GM23338 (cell line): ENCODE data around the gene EFCAB8. TPM values are rescaled to one million over a fixed set of nuclear protein-coding genes. Genes with fewer than 3 reads are reported as not detected.

Source experiments
- ATAC-seq: fragments of 200-7000 bp; cut with Tn5 transposase; 3 replicates; pipeline ENCODE4 v1.9.1; 2020
- DNase-seq: peaks from one replicate; pipeline ENCODE4 v3.0.0-alpha.2; 2015; ENCODE audit warnings: low spot score
- H2AFZ ChIP-seq: fragments of 200-600 bp; sonication (generic); 2 replicates; pipeline ENCODE4 v1.8.0; 2016; ENCODE audit warnings: antibody characterized with exemption, mild to moderate bottlenecking, moderate library complexity
- H3F3A ChIP-seq: fragments of 200-600 bp; sonication (generic); replicated peaks from 2 replicates; pipeline ENCODE4 v1.8.0; 2017; ENCODE audit warnings: antibody characterized with exemption, mixed run types, low read depth
- H3K27ac ChIP-seq: fragments of 200-600 bp; sonication (generic); 2 replicates; pipeline ENCODE4 v1.6.1; 2016; ENCODE audit warnings: low read depth
- H3K27me3 ChIP-seq: fragments of 200-600 bp; sonication (generic); 2 replicates; pipeline ENCODE4 v1.8.0; 2016; ENCODE audit warnings: mild to moderate bottlenecking, mixed run types, moderate library complexity; ENCODE audit not compliant: insufficient read depth
- H3K36me3 ChIP-seq: fragments of 200-600 bp; sonication (generic); 2 replicates; pipeline ENCODE4 v1.8.0; 2016; ENCODE audit warnings: mild to moderate bottlenecking; ENCODE audit not compliant: insufficient read depth
- H3K4me1 ChIP-seq: fragments of 200-600 bp; sonication (generic); 2 replicates; pipeline ENCODE4 v1.8.0; 2016; ENCODE audit warnings: mild to moderate bottlenecking, moderate library complexity; ENCODE audit not compliant: insufficient read depth
- H3K4me2 ChIP-seq: fragments of 200-600 bp; sonication (generic); 2 replicates; pipeline ENCODE4 v1.7.1; 2017; ENCODE audit warnings: mixed run types
- H3K4me3 ChIP-seq: fragments of 200-600 bp; sonication (generic); 2 replicates; pipeline ENCODE4 v1.6.1; 2016; ENCODE audit warnings: mixed run types
- H3K79me2 ChIP-seq: fragments of 200-600 bp; sonication (generic); replicated peaks from 2 replicates; pipeline ENCODE4 v1.8.0; 2017; ENCODE audit warnings: mild to moderate bottlenecking; ENCODE audit not compliant: insufficient read depth
- H3K9me2 ChIP-seq: fragments of 200-600 bp; sonication (generic); 2 replicates; pipeline ENCODE4 v1.8.0; 2017; ENCODE audit not compliant: insufficient read depth
- H4K20me1 ChIP-seq: fragments of 200-600 bp; sonication (generic); replicated peaks from 2 replicates; pipeline ENCODE4 v1.8.0; 2017; ENCODE audit warnings: mild to moderate bottlenecking; ENCODE audit not compliant: insufficient read depth
- H3K27ac Mint-ChIP-seq: 2 replicates; pipeline ENCODE4 v1.8.0; 2020; ENCODE audit warnings: inconsistent platforms, mild to moderate bottlenecking, moderate library complexity, mixed read lengths
- H3K27me3 Mint-ChIP-seq: 3 replicates; pipeline ENCODE4 v1.8.0; 2022; ENCODE audit warnings: low read depth, mild to moderate bottlenecking, moderate library complexity, mixed read lengths, inconsistent platforms; ENCODE audit not compliant: insufficient read depth, poor library complexity
- H3K36me3 Mint-ChIP-seq: 3 replicates; pipeline ENCODE4 v1.8.0; 2021; ENCODE audit warnings: low read depth, mild to moderate bottlenecking, inconsistent platforms, moderate library complexity, mixed read lengths
- H3K4me1 Mint-ChIP-seq: 3 replicates; pipeline ENCODE4 v1.8.0; 2020; ENCODE audit warnings: mild to moderate bottlenecking, inconsistent platforms, mixed read lengths
- H3K4me3 Mint-ChIP-seq: 3 replicates; pipeline ENCODE4 v1.8.0; 2021; ENCODE audit warnings: moderate library complexity, mild to moderate bottlenecking, inconsistent platforms, mixed read lengths
- H3K9me3 Mint-ChIP-seq: 3 replicates; pipeline ENCODE4 v1.8.0; 2020; ENCODE audit warnings: moderate library complexity, mild to moderate bottlenecking, inconsistent platforms, mixed read lengths
- CREB1 ChIP-seq: fragments of 250-450 bp; sonication (Bioruptor Pico); IDR thresholded peaks from 2 replicates; pipeline ENCODE4 v1.5.0; 2020; ENCODE audit warnings: low read depth, mild to moderate bottlenecking, moderate library complexity
- EZH2 ChIP-seq: fragments of 200-600 bp; sonication (generic); IDR thresholded peaks from one replicate; pipeline ENCODE4 v1.8.0; 2017; ENCODE audit warnings: antibody characterized with exemption, mild to moderate bottlenecking, low read depth; ENCODE audit not compliant: unreplicated experiment
- EZH2phosphoT487 ChIP-seq: fragments of 200-600 bp; sonication (generic); IDR thresholded peaks from one replicate; pipeline ENCODE4 v1.8.1; 2018; ENCODE audit warnings: antibody characterized with exemption; ENCODE audit not compliant: unreplicated experiment
- JUNB ChIP-seq: IDR thresholded peaks from one replicate; pipeline ENCODE4 v1.6.1; 2016; ENCODE audit warnings: antibody characterized with exemption; ENCODE audit not compliant: unreplicated experiment
- NANOG ChIP-seq: IDR thresholded peaks from 2 replicates; pipeline ENCODE4 v1.6.1; 2016; ENCODE audit warnings: antibody characterized with exemption, borderline replicate concordance
- POLR2AphosphoS5 ChIP-seq: IDR thresholded peaks from 2 replicates; pipeline ENCODE4 v1.6.1; 2016; ENCODE audit warnings: antibody characterized with exemption, low read depth
- polyA plus RNA-seq: library from polyadenylated mRNA; unstranded; fragments of >200 nt; fragmentation: Nextera tagmentation; extraction: Ambion mirVana; gene quantifications from 2 replicates; pipeline ENCODE4 v1.2.1, GENCODE V29; 2016
- total RNA-seq: library from RNA; depleted of rRNA; stranded (reverse); fragments of >200 nt; shearing (Covaris generic); gene quantifications from 2 replicates; pipeline ENCODE4 v1.2.3, GENCODE V29; 2014
- TF ChIP-seq, protein P1 (sequence below): IDR thresholded peaks from one replicate; pipeline ENCODE4 v1.6.1; 2018; ENCODE audit warnings: antibody characterized with exemption; ENCODE audit not compliant: unreplicated experiment
- TF ChIP-seq, protein P2 (sequence below), 2 experiments: fragments of 200-600 bp in 1 of 2; sonication (generic) in 1 of 2; conservative IDR thresholded peaks; 2 replicates each; pipeline versions ENCODE4 v1.5.1 to v1.6.1; 2016 to 2017; ENCODE audit warnings: antibody characterized with exemption in 2 of 2, low read depth in 2 of 2, mild to moderate bottlenecking in 2 of 2, moderate library complexity in 1 of 2
- TF ChIP-seq, protein P3 (sequence below): IDR thresholded peaks from 2 replicates; pipeline ENCODE4 v1.6.1; 2016; ENCODE audit warnings: antibody characterized with exemption

The EFCAB8 gene
- total and polyA plus RNA-seq, 2 experiments from 2014 or later: 0.35 TPM; not detected in 1

GRCh38 chr20:32957459-32957858 is 98.7 kb downstream of the EFCAB8 start (continued):
- TF ChIP-seq, protein P1, sequence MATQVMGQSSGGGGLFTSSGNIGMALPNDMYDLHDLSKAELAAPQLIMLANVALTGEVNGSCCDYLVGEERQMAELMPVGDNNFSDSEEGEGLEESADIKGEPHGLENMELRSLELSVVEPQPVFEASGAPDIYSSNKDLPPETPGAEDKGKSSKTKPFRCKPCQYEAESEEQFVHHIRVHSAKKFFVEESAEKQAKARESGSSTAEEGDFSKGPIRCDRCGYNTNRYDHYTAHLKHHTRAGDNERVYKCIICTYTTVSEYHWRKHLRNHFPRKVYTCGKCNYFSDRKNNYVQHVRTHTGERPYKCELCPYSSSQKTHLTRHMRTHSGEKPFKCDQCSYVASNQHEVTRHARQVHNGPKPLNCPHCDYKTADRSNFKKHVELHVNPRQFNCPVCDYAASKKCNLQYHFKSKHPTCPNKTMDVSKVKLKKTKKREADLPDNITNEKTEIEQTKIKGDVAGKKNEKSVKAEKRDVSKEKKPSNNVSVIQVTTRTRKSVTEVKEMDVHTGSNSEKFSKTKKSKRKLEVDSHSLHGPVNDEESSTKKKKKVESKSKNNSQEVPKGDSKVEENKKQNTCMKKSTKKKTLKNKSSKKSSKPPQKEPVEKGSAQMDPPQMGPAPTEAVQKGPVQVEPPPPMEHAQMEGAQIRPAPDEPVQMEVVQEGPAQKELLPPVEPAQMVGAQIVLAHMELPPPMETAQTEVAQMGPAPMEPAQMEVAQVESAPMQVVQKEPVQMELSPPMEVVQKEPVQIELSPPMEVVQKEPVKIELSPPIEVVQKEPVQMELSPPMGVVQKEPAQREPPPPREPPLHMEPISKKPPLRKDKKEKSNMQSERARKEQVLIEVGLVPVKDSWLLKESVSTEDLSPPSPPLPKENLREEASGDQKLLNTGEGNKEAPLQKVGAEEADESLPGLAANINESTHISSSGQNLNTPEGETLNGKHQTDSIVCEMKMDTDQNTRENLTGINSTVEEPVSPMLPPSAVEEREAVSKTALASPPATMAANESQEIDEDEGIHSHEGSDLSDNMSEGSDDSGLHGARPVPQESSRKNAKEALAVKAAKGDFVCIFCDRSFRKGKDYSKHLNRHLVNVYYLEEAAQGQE: no peak
- TF ChIP-seq POLR2AphosphoS5: no peak
- TF ChIP-seq EZH2: no peak
- no peak for TF ChIP-seq CREB1 (CRISPR knock-in tag)
- TF ChIP-seq EZH2phosphoT487: no peak
- TF ChIP-seq, protein P2, sequence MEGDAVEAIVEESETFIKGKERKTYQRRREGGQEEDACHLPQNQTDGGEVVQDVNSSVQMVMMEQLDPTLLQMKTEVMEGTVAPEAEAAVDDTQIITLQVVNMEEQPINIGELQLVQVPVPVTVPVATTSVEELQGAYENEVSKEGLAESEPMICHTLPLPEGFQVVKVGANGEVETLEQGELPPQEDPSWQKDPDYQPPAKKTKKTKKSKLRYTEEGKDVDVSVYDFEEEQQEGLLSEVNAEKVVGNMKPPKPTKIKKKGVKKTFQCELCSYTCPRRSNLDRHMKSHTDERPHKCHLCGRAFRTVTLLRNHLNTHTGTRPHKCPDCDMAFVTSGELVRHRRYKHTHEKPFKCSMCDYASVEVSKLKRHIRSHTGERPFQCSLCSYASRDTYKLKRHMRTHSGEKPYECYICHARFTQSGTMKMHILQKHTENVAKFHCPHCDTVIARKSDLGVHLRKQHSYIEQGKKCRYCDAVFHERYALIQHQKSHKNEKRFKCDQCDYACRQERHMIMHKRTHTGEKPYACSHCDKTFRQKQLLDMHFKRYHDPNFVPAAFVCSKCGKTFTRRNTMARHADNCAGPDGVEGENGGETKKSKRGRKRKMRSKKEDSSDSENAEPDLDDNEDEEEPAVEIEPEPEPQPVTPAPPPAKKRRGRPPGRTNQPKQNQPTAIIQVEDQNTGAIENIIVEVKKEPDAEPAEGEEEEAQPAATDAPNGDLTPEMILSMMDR (conservative IDR thresholded peaks at IDR 0.05; ENCODE audit: low read depth in 2 of 2): no peak
- TF ChIP-seq JUNB: no peak
- TF ChIP-seq NANOG: no peak

DNA sequence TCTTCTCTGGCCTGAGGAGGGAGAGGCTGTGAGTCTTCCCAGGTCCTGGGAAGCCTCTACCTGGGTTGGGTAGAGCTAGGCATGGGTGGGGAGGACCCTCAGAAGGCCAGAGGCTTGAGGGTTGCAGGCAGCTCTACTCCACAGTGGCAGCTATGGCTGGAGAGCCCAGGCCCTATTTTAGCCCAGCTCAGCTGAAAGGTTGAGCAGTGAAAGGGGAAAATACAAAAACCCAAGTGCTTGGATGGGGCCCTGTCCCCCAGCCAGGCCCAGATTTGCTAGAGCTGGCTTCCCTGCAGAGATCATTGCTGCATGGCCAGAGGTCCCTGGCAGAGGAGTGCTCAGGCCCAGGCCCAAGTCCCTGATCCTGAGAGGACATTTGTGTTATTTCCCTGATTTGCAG is 99.9 kb downstream of the EFCAB8 start:
- no peak for ATAC-seq
- 0 out of 2 replicates have a peak, but pooled peaks cover 2% of the 10 kb centered on the region for H3K27me3 ChIP-seq
- peaks cover 25% of the 10 kb centered on the region for H3K9me3 Mint-ChIP-seq
- H3K4me1 Mint-ChIP-seq: 0 out of 3 replicates have a peak, but pooled peaks cover 5% of the 10 kb centered on the region
- no peak overlapping the region for H3K4me3 ChIP-seq
- no peak overlapping the region for H3K4me3 Mint-ChIP-seq
- H3K36me3 ChIP-seq: 0 out of 2 replicates have a peak, but pooled peaks cover 4% of the 10 kb centered on the region
- H3K27ac ChIP-seq: no peak overlapping the region
- H3F3A ChIP-seq: no peaks in the 10 kb centered on the region
- no peaks in the 10 kb centered on the region for H3K4me1 ChIP-seq
- H3K79me2 ChIP-seq: no peaks in the 10 kb centered on the region
- DNase-seq: no peak
- no peak for TF ChIP-seq NANOG
- TF ChIP-seq JUNB: no peak
- TF ChIP-seq, protein P3, sequence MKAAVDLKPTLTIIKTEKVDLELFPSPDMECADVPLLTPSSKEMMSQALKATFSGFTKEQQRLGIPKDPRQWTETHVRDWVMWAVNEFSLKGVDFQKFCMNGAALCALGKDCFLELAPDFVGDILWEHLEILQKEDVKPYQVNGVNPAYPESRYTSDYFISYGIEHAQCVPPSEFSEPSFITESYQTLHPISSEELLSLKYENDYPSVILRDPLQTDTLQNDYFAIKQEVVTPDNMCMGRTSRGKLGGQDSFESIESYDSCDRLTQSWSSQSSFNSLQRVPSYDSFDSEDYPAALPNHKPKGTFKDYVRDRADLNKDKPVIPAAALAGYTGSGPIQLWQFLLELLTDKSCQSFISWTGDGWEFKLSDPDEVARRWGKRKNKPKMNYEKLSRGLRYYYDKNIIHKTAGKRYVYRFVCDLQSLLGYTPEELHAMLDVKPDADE: no peak
- no peak for TF ChIP-seq EZH2
- TF ChIP-seq EZH2phosphoT487: no peak
- no peak for TF ChIP-seq POLR2AphosphoS5
- no peaks in the 10 kb centered on the region for H4K20me1 ChIP-seq
- 0 out of 2 replicates have a peak, but pooled peaks cover 6% of the 10 kb centered on the region for H3K9me2 ChIP-seq
- peaks cover 7% of the 10 kb centered on the region for H3K27me3 Mint-ChIP-seq
- H3K4me2 ChIP-seq: no peak overlapping the region
- H3K36me3 Mint-ChIP-seq: peaks cover 10% of the 10 kb centered on the region; the same call in 2 of the 3 replicates
- H3K27ac Mint-ChIP-seq: no peak overlapping the region
- H2AFZ ChIP-seq: no peak overlapping the region
